Measurements from ENCODE around the gene SYT13. TPM values are rescaled to one million over a fixed set of nuclear protein-coding genes. Genes with fewer than 3 reads are reported as not detected.

SYT13 gene
- total and polyA plus RNA-seq, 2 donors (not counting 3 experiments of a cell fraction or from before 2014, with no cell fraction given), result not detected

- ChIA-PET POLR2A (no interaction called here), CTCF (no interaction called here)
- H4K20me1 ChIP-seq (replicated peaks; ENCODE audit: control insufficient read depth, extremely low read depth, insufficient read depth, low read length), result no peaks in the 10 kb centered on the region
- FAIRE-seq, result no peak
- H3K27me3 ChIP-seq (ENCODE audit: control insufficient read depth in 2 of 2, insufficient read depth in 2 of 2, low read length in 2 of 2), result peaks cover 8 to 18% of the 10 kb centered on the region in 2 experiments
- intact Hi-C loops (cut with micrococcal nuclease), result no loop called here
- dilution Hi-C loops (cut with MboI; ENCODE audit: extremely low pct_ligation_motif_present, low sequenced_read_pairs), result no loop called here
- no peak overlapping the region for H3K4me2 ChIP-seq (ENCODE audit: insufficient read depth, low read length)
- H3K4me3 ChIP-seq (replicated peaks in 1 of 3; ENCODE audit: insufficient read depth in 1 of 3, low read depth in 1 of 3, low read length in 3 of 3), result no peak overlapping the region
- DNase-seq (ENCODE audit: low read depth, low spot score), result no peak
- no peak overlapping the region for H3K9ac ChIP-seq (replicated peaks; ENCODE audit: extremely low read depth, insufficient read depth, low read length)
- H3K79me2 ChIP-seq (ENCODE audit: control insufficient read depth, insufficient read depth, low read length), result no peaks in the 10 kb centered on the region
- H3K36me3 ChIP-seq (ENCODE audit: control insufficient read depth in 2 of 2, extremely low read depth in 1 of 2, insufficient read depth in 2 of 2, low read length in 2 of 2), result no peaks in the 10 kb centered on the region
- no peak for TF ChIP-seq GATA2 (IDR thresholded peaks at IDR 0.05; ENCODE audit: insufficient read depth, insufficient read length, low read depth, low read length)
- H3K27ac ChIP-seq (ENCODE audit: insufficient read depth, low read depth, low read length), result no peak overlapping the region
- no peaks in the 10 kb centered on the region for H3K9me3 ChIP-seq (replicated peaks; ENCODE audit: control insufficient read depth, insufficient read depth, low read length)
- H2AFZ ChIP-seq (ENCODE audit: low read depth, low read length), result no peak overlapping the region
- H3K9me1 ChIP-seq (replicated peaks; ENCODE audit: control insufficient read depth, extremely low read depth, insufficient read depth, low read length), result no peaks in the 10 kb centered on the region
- no peaks in the 10 kb centered on the region for H3K4me1 ChIP-seq (ENCODE audit: control insufficient read depth, extremely low read depth, insufficient read depth, low read length)
- no TSS peak for BruUV-seq (replicated peaks)
Measured at GRCh38 chr11:45314900-45315299, 28.8 kb upstream of the SYT13 start.

GRCh38 chr11:45313171-45313865 is 27.2 kb upstream of the SYT13 start:
- H3K9ac ChIP-seq (replicated peaks; ENCODE audit: extremely low read depth, insufficient read depth, low read length), result no peak overlapping the region
- no peaks in the 10 kb centered on the region for H3K4me1 ChIP-seq (ENCODE audit: control insufficient read depth, extremely low read depth, insufficient read depth, low read length)
- no peak overlapping the region for H3K27ac ChIP-seq (ENCODE audit: insufficient read depth, low read depth, low read length)
- H3K4me2 ChIP-seq (ENCODE audit: insufficient read depth, low read length), result no peak overlapping the region
- H3K4me3 ChIP-seq (replicated peaks in 1 of 3; ENCODE audit: insufficient read depth in 1 of 3, low read depth in 1 of 3, low read length in 3 of 3), result no peak overlapping the region
- H3K79me2 ChIP-seq (ENCODE audit: control insufficient read depth, insufficient read depth, low read length), result no peaks in the 10 kb centered on the region
- DNase-seq (ENCODE audit: low read depth, low spot score), result no peak
- FAIRE-seq, result no peak
- dilution Hi-C loops (cut with MboI; ENCODE audit: extremely low pct_ligation_motif_present, low sequenced_read_pairs) (no loop called here), intact Hi-C loops (cut with micrococcal nuclease) (no loop called here)
- CTCF ChIA-PET, result interaction anchor here (1.2 to 2.4 kb wide), 4 partner anchors 15 to 458 kb away, joined by 3 to 6 read pairs (median 6); no protein-coding TSS in a partner anchor
- H3K9me1 ChIP-seq (replicated peaks; ENCODE audit: control insufficient read depth, extremely low read depth, insufficient read depth, low read length), result no peaks in the 10 kb centered on the region
- POLR2A ChIA-PET, result no interaction called here
- H3K9me3 ChIP-seq (replicated peaks; ENCODE audit: control insufficient read depth, insufficient read depth, low read length), result no peaks in the 10 kb centered on the region
- no peak for TF ChIP-seq EZH2 (IDR thresholded peaks at IDR 0.05; ENCODE audit: borderline replicate concordance, low read depth, low read length, severe bottlenecking)
- no peak for TF ChIP-seq POLR2AphosphoS5 (IDR thresholded peaks at IDR 0.05; ENCODE audit: insufficient read depth, low read depth, low read length)
- TF ChIP-seq JUN (IDR thresholded peaks at IDR 0.05; ENCODE audit: borderline replicate concordance, insufficient read depth, insufficient read length, low read depth), result no peak
- TF ChIP-seq MAX (IDR thresholded peaks at IDR 0.05; ENCODE audit: insufficient read depth, insufficient read length), result no peak
- TF ChIP-seq POLR2A (IDR thresholded peaks at IDR 0.05; ENCODE audit: low read depth, low read length), result no peak
- TF ChIP-seq MYC (IDR thresholded peaks at IDR 0.05; ENCODE audit: low read depth, low read length), result no peak
- TF ChIP-seq FOS (IDR thresholded peaks at IDR 0.05; ENCODE audit: borderline replicate concordance, insufficient read depth, low read length), result no peak
- no peak for TF ChIP-seq CTCF (IDR thresholded peaks at IDR 0.05; ENCODE audit: extremely low read depth in 1 of 2, insufficient read depth in 1 of 2, low read depth in 1 of 2, low read length in 2 of 2)
- no peak for TF ChIP-seq GATA2 (IDR thresholded peaks at IDR 0.05; ENCODE audit: insufficient read depth, insufficient read length, low read depth, low read length)
- H4K20me1 ChIP-seq (replicated peaks; ENCODE audit: control insufficient read depth, extremely low read depth, insufficient read depth, low read length), result no peaks in the 10 kb centered on the region
- H2AFZ ChIP-seq (ENCODE audit: low read depth, low read length), result no peak overlapping the region
- no peaks in the 10 kb centered on the region for H3K36me3 ChIP-seq (ENCODE audit: control insufficient read depth in 2 of 2, extremely low read depth in 1 of 2, insufficient read depth in 2 of 2, low read length in 2 of 2)
- H3K27me3 ChIP-seq (ENCODE audit: control insufficient read depth in 2 of 2, insufficient read depth in 2 of 2, low read length in 2 of 2), result peaks cover 8 to 18% of the 10 kb centered on the region in 2 experiments
- no TSS peak for BruUV-seq (replicated peaks)
